Umbilical cord (tissue), 2 donors: ENCODE results near the gene GLS. TPM values are rescaled to one million over a fixed set of nuclear protein-coding genes. Genes with fewer than 3 reads are reported as not detected.
A peak's percentile ranks its signal among the peaks of the same experiment; 100 is the strongest.
"Not testable (repeated sequence)": the region's sequence is repeated elsewhere in the genome, so short reads cannot be mapped to it uniquely, and the experiment has no call there.

ENCODE experiments used
- DNase-seq: peaks from one replicate; pipeline ENCODE4 v3.0.0-alpha.2; 2015; ENCODE audit warnings: low spot score
- total RNA-seq: library from RNA; depleted of rRNA; stranded (reverse); fragments of >200 nt; gene quantifications from one replicate; pipeline ENCODE4 v1.2.3, GENCODE V29; 2014; ENCODE audit warnings: low replicate concordance; ENCODE audit not compliant: insufficient read depth

Gene GLS
- total RNA-seq, 1 donor from 2014 or later = 729 TPM

DNA sequence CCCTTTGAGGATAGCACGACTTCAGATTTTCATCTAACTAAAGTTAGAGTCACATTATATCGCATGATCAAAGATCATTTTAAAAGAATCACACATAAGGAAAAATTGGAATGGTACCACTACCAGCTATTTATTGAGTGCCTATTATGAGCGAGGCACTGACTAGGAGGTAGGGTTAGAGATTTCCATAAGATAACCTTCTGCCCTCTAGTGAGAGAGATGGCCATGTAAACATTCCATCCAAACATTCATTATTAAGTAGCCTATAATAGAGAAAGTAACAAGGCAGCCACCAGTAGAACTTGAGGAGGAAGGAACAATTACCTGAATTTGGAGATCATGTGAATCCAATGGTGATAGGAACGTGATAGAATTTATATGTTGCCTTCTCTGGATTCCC is 25.4 kb upstream of the GLS start:
- no peak for DNase-seq

DNA sequence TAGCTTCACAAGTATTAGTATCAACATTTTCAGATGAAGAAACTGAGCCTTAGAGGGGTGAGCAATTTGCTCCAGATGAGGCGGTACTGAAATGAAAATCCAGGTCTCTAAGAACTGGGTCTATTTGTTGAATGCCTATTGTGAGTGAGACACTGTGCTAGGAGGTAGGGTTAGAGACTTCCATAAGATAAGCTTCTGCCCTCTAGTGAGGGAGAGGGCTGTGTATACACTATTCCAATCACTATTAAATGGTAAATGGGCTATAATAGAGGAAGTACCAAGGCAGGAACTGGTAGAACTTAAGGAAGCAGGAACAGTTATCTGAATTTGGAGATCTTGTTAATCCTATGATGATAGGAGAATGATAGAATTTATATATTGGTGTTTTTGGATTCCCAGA is 23.6 kb upstream of the GLS start:
- no peak for DNase-seq

DNA sequence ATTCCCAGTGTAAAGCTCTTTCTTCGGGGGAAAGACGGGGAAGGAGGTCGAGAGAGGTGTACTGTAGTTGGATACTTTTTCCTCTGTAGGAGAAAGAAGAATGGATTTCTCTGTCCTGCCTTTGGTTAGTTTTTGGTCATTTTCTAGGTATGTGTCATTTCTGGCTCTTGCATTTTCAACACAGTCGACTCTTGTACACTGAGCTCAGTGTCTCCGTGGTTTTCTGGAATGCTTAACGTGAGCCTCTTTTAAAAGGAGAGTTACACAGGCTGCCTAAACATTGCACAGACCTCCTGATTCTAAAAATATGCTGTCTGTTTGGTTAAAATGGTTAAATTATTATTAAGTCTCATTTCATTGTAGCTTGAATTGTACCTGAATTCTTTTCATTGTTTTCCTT is 21.8 kb upstream of the GLS start:
- DNase-seq = peak; percentile 72

DNA sequence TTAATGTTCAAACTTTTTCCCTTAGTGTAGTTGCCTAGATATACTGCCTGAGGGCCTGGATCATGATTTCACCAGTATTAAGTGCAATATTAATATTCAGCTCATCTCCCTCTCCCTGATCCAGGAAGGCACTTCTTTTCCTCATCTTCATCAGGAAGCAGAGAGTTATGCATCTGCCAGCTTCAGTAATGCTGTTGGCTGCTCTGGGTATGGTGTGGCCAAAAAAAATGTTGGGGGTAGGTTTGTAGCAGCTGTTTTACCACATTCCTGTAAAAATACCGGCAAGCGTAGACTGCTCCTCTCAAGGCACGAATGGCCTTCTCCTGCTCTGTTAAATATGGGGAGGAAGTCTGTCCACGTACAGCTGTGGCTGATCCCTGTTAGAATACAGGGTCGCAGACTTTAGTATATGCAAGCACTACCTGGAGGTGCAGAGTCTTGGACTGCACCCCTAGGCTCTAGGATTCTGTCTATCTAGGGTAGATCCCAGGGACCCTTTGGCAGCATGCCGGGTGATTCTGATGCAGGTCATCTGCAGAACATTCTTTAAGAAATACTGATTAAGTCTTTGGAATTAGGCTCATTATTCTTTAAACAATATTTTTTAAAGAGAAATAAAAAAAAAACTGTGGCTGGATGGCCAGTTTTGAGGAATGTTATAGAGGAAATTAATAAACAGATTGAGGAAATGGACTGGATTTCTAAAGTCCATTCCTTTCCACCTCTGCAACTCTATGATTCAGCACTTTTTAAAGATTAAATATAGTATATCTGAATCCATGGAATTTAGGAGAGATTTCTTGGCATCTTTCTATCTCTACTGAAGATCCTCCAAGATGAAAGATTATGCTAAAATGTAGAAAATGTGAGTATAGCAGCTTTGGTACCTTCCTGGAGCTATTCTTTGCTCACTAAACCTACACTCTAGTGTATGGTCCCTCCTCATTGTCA is 21.0 kb upstream of the GLS start:
- peak; percentile 66 for DNase-seq

DNA sequence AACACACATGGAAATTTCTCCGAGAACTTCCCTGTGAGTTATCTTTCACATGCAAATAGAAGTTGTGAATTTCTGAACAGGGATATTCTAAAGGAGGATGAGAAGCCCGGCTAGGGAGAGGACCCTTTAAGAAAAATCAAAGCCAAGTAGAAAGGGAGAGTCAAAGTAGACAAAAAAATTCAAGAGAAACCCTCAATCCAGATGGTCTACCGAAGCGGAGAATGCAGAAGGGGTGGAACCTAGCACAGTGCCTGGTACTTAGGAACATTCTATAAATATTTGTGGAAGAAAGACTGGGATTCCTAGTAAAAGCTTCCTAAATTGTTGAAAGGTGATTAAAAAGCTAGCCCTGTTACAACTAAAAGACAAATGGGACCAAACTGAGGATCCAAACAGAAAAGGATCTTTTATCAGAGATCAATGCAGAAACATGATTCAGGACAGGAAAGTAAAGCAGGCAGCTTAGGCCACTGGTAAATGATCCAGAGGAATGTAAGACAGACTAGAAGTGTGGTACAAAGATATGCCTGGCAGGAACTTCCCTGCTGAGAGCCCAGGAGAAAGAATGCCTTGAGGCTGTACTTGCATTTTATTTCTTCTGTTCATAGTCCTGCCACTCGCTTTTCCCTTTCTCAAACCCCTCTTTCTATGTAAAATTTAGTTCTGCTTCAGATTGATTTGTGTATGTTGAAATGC is 19.5 kb upstream of the GLS start:
- no peak for DNase-seq

DNA sequence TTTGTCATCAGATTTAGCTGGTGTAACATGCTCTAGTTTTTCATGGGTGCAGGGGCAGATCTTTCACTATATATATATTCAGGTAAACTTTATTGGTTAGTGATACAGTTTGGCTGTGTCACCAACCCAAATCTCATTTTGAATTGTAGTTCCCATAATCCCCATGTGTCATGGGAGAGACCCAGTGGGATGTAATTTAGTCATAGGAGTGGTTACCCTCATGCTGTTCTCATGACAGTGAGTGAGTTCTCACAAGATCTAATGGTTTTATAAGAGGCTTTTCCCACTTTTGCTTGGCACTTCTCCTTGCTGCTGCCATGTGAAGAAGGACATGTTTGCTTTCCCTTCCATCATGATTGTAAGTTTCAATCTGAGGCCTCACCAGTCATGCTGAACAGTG is 18.5 kb upstream of the GLS start:
- not testable (repeated sequence) for DNase-seq

DNA sequence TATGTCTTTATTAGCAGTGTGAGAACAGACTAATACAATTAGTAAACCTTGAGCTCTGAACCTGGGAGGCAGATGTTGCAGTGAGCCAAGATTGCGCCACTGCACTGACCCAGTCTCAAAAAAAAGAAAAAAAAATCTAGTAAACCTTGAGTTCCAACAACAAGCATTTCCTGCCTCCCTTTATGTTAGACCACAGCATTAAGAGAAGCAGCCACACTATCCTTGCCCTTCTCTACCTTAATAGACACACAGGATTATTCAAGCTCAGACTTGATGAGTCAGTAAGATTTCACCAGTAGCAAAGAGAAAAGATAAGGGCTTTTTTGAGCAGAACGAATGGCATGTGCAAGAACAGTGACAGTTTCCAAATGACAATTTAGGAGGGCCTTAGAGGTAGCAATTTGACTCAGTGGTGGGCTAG is 18.0 kb upstream of the GLS start:
- DNase-seq = peak; percentile 26

DNA sequence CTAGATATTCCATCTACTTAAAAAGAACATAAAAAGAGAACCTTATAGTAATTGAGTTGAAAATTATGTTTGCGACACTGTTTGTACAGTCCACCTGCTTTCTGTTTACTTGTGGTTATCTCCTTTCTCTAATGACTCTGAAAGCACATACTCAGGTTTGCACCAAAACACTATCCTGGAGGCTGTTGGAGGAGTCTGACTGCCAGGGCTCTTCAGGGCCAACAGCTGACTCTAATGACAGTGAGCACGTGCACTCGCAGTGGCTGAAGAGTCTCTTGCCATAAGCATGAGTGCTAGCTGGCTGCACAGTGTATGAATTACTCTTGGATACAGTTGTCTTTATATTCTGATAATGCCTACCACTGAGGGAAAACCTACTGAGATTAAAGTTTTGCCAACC is 16.7 kb upstream of the GLS start:
- peak; percentile 46 for DNase-seq

DNA sequence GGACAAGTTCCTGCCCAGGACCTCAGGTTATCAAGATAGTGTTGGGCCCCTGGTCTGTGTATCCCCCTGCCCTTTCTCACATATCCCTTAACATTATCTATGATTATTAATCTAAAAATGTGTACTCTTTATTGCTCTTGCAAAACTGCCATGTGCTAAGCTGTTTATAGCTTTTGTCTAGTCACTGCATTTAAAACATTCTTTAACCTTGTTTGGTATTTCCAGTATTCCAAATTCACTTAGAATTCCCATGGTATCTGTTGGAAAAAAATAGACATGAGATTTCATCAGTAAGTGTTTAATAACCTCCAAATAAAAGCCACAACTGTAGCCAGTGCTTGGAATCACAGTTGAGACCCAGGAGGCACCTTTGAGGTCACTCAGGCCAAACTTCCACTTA is 16.2 kb upstream of the GLS start:
- DNase-seq = peak; percentile 44

DNA sequence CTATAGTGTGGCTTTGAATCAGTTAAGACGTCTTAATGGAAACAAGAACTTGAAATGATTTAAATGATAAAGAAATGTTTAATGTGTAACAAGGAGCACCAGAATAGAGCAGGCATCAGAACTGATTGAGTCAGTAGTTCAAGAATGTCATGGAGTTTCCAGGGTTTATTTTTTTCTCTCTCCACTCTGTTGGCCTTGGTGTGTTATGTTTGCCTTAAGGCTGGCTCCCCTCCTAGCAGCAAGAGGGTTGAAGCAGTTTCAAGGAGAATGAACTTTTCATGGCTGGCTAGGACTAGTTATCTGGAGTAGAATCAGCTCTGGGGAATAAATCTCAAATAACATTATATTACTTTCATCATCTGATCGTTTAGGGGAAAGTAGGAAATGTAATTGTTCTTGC is 13.4 kb upstream of the GLS start:
- DNase-seq = peak; percentile 62

DNA sequence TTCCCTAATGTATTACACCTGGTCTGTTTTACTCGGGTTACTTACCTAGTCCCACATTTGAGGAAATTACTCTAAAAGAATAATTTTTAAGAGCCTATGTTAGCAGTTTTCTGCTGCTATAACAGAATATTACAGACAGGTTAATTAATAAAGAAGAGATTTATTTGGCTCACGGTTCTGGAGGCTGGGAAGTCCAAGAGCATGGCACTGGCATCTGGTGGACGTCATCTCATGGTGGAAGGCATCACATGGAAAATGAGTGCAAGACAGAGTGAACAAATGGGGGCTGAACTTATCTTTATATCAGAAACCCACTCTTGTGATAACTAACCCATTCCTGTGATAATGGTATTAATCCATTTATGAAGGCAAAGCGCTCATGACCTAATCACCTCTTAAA is 12.8 kb upstream of the GLS start:
- no peak for DNase-seq

DNA sequence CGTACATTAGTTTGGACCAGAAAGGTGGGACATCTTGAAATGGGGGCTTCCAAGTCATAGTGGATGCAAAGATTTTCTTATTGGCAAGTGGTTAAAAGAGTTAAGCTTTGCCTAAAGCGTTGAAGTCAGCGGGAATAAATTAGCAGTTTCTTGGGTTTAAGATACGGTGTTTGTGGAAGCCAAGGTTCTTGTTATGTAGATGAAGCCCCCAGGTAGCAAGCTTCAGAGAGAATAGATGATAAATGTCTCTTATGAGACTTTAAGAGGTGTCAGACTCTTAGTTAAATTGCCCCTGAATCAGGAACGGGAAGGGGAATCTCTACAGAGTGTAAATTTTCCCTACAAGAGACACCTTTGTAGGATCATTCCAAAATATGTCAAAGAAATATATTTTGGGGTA is 10.9 kb upstream of the GLS start:
- DNase-seq = no peak

DNA sequence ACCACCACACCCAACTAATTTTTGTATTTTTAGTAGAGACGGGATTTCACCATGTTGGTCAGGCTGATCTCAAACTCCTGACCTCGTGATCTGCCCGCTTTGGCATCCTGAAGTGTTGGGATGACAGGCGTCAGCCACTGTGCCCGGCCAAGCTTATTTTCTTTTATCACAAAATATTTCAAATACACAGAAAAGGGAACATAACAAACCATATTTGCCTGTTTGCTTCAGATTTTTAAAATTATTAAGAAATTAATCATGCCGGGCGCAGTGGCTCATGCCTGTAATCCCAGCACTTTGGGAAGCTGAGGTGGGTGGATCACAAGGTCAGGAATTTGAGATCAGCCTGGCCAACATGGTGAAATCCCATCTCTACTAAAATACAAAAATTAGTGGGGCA is 7.2 kb upstream of the GLS start:
- DNase-seq = not testable (repeated sequence)

DNA sequence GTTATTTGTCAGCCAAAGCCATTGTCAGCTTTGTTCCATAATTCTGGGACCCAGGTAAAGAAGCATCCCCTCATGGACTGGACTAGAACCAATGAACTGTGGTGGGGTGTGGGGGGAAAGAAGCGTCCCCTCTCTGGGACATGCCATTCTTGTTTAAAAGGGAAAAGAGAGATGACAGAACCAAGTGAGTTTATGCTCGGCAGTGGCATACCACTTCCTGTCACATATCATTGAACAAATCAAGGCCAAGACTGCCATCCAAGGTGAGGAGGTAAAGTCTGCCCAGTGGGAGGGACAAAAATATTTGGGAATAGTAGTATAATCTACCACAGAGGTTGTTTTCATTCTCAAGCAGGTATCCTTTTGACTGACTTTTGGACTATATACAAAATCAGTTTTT is 4.7 kb upstream of the GLS start:
- DNase-seq = no peak

DNA sequence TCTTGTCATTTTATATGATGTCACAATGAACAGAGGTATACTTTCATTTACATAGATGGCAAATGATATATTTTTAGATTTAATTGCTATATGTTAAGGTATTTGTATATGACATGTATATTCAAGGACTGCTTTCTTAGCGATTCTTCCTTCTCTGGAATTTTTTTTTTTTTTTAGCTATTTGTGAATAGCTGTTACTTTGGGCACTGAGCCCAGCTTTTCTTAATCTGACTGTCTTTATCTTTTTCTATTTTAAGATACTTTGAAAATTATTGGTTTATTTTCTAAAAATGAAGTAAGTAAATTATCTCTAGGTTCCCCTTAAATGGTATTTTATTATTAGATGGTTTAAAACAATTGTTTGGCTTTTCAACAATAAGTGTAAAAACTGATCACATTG is 4.0 kb upstream of the GLS start:
- no peak for DNase-seq

DNA sequence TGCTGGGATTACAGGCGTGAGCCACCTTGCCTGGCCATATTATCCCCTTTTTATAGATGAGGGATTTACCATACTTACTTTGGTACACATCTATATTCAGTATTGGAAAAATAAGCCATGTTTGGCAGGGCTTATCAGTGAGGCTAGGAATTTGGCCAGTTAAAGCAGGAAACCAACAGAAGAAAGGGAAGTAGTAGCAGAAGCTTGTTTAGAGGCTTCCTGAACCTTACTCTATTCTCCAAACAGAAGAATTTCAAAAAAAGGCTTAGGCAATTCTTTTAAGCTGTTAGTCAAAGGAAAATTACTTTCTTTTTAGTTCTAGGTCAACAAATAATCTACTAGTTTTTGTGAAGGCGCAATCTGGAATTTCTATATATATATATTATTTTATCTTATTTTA is 3.2 kb upstream of the GLS start:
- no peak for DNase-seq

DNA sequence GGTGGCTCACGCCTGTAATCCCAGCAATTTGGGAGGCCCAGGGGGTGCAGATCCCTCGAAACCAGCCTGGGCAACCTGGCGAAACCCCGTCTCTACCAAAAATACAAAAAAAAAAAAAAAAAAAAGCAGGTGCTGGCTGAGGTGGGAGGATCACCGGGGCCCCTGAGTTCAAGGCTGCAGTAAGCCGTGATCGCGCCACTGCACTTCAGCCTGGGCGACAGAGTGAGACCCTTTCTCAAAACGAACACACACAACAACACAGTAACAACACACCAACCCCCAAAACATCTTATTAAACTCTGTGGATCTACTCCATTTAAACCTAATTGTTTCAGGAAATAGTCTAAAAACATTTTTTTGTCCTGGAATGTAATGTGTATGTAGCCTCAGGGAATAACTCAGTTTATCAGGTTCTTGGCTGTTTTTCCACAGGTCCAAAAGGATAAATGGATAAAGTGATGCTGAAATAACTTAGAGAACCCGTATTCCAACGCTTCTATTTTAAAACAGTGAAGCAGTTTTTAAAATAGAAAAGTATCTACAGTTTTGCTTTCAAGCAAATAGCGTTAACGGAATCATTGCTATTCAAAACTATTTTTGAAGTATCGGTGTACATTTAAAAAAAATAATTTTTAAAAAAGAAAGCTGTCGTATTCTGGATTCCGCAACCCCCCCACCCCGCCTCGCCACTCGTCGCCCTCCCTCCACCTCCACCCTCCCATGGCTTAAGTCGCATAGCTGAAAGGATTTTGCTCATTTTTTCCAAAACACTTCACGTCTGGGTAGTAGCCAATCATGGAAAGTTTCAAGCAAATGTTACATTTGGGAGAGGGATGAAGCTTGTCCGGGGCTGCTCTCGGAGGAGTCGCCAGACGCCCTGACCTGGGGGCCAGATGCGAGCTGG is 895 bp upstream of the GLS start:
- DNase-seq = peak; percentile 87

DNA sequence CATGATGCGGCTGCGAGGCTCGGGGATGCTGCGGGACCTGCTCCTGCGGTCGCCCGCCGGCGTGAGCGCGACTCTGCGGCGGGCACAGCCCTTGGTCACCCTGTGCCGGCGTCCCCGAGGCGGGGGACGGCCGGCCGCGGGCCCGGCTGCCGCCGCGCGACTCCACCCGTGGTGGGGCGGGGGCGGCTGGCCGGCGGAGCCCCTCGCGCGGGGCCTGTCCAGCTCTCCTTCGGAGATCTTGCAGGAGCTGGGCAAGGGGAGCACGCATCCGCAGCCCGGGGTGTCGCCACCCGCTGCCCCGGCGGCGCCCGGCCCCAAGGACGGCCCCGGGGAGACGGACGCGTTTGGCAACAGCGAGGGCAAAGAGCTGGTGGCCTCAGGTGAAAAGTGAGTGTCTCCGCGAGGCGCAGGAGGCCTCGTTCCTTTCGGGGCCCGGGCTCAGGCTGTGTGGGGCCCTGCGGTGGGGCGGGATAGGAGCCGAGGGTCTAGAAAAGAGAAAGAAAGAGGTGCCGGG is 520 bp downstream of the GLS start:
- peak; percentile 57 for DNase-seq

DNA sequence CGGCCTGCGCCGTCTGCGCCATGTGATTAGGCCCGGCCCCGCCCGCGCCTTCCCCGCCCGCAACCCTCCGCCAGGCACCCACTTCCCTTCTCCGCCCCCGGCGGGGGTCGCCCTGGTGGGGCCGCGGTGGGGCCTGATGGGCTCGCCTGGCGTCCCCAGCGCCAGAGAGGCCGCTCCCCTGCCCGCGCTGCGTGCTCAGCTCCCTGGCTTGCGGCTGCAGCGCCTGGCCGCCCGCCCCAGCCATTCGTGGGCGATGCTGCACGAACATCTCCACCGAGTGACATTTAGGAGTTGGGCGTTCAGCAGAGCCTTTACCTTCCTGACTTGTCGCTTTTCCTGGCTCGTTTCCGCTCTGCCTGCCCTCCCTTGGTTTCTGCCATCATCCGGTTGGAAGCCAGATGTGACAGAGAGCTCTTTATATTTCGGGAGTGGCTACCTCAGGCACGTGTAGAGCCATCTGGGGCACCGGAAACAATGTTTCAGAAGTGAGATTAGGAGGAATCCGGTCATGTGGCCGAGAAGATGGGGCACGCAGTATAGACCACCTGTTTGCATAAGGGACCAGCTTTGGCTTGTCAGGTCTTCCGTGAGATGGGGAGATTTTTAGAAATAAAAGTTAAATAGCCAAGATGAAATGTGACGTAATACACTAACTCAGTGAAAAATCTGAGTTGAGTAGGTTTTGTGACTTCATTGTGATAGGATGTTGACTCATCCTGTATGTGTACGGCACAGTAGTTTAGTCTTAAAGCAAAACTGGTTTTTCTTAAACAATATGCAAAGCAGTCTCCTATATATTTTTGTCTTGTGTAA is 1.2 kb downstream of the GLS start:
- peak; percentile 69 for DNase-seq

DNA sequence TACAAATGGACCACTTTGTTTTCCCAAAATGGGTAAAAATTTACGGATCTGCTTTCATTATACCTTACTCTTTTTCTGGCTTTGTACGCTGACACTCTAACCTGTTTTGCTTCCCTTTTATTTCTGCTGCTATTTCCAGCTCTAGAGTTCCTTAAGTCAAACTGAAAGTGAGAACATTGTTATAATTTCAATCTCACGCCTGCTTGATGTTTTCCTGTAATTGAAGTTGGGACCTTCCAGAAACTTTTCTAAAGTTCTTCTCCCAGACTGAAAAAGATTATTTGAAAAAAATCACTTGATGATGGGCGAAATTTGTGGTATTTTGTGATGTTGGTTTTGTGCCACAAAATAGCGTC is 1.8 kb downstream of the GLS start:
- no peak for DNase-seq
